Activated CD4-positive, alpha-beta T cell treated with anti-CD3 and anti-CD28 coated beads, Interleukin-2, amount 10 ng/mL, durations not matched to agents 7 days and 5 days (primary cell): ENCODE measurements around the gene SMC3. TPM values are rescaled to one million over a fixed set of nuclear protein-coding genes. Genes with fewer than 3 reads are reported as not detected.
"Not testable (repeated sequence)": the region's sequence is repeated elsewhere in the genome, so short reads cannot be mapped to it uniquely, and the experiment has no call there.

ENCODE experiments used
- CTCF ChIA-PET: fragments of 350-600 bp; sonication (Branson Sonifier 250); formaldehyde crosslinking; loops from one replicate; lab custom pipeline; 2021; ENCODE audit warnings: antibody characterized with exemption; lab: Charles Lee
- POLR2A ChIA-PET: fragments of 350-600 bp; sonication (Branson Sonifier 250); formaldehyde crosslinking; loops from one replicate; lab custom pipeline; 2021; ENCODE audit warnings: antibody characterized with exemption; lab: Charles Lee
- DNase-seq: peaks from one replicate; pipeline ENCODE4 v3.0.0-alpha.2; 2020
- H3K27ac Mint-ChIP-seq: one replicate; pipeline ENCODE4 v1.8.0; 2021; ENCODE audit warnings: mild to moderate bottlenecking, moderate library complexity, mixed read lengths
- H3K27me3 Mint-ChIP-seq: one replicate; pipeline ENCODE4 v1.8.0; 2021; ENCODE audit warnings: mixed read lengths
- H3K36me3 Mint-ChIP-seq: one replicate; pipeline ENCODE4 v1.8.0; 2021; ENCODE audit warnings: low read depth, mixed read lengths
- H3K4me1 Mint-ChIP-seq: one replicate; pipeline ENCODE4 v1.8.0; 2021; ENCODE audit warnings: mixed read lengths
- H3K4me3 Mint-ChIP-seq: one replicate; pipeline ENCODE4 v1.8.0; 2021; ENCODE audit warnings: mild to moderate bottlenecking, moderate library complexity, mixed read lengths
- H3K9me3 Mint-ChIP-seq: one replicate; pipeline ENCODE4 v1.8.0; 2021; ENCODE audit warnings: mixed read lengths
- total RNA-seq, 2 experiments: library from RNA; stranded (reverse); gene quantifications; one replicate each; pipeline ENCODE4 v1.2.3, GENCODE V29; 2021

Gene SMC3
- total RNA-seq, 2 experiments from 2014 or later = 78.7 to 82.6 TPM

DNA sequence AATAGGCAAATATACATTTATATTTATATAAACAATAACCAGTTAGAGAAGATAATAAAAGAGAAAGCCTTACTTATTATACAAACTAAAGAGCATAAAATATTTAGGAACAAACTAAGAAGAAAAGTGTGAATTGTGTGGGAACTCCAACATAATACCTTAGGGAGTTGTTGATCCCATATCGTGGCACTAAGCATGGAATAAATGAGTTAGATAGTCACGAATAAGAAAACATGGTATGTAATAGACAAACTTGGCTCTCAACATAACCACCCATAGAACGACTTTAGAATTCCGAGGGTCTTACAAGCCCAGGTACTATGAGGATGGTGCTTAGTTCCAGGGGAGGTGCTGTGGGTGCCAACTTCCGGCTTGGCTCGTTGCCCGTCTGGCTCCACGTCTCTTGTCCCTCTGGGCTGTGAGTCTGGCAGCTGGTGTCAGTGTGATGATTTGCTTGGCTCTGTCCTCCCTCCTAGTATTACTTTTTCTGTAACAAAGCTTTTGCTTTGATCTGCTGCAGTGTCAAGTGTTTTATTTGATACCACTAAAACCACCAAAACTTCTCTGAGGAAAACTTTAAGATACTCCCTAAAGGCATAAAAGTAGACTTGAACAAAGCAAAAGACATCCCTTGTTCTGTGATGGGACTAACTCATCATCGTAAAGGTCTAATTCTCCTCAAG lies 67.2 kb downstream of the SMC3 start:
- H3K36me3 Mint-ChIP-seq = no peaks in the 10 kb centered on the region
- no peaks in the 10 kb centered on the region for H3K9me3 Mint-ChIP-seq
- H3K27ac Mint-ChIP-seq = no peak overlapping the region
- DNase-seq = no peak
- H3K4me1 Mint-ChIP-seq = no peaks in the 10 kb centered on the region
- H3K4me3 Mint-ChIP-seq = no peak overlapping the region
- POLR2A ChIA-PET = no interaction called here
- CTCF ChIA-PET = no interaction called here
- peaks cover 26% of the 10 kb centered on the region for H3K27me3 Mint-ChIP-seq

- CTCF ChIA-PET = interaction anchor here (0.9 to 1.4 kb wide), 2 partner anchors 16 to 35 kb away, joined by 3 to 5 read pairs; no protein-coding TSS in a partner anchor
- no peak for DNase-seq
- Mint-ChIP-seq H3K27me3 (peaks cover 40% of the 10 kb centered on the region), H3K9me3 (no peaks in the 10 kb centered on the region), H3K27ac (no peak overlapping the region), H3K36me3 (no peaks in the 10 kb centered on the region), H3K4me3 (no peak overlapping the region), H3K4me1 (peaks cover 8% of the 10 kb centered on the region)
- POLR2A ChIA-PET = no interaction called here
These were observed 69.1 kb downstream of the SMC3 start for GRCh38 chr10:110636572-110636931.

- Mint-ChIP-seq H3K4me1 (peaks cover 10% of the 10 kb centered on the region), H3K27me3 (peaks cover 45% of the 10 kb centered on the region), H3K27ac (no peak overlapping the region), H3K9me3 (no peaks in the 10 kb centered on the region), H3K36me3 (no peaks in the 10 kb centered on the region), H3K4me3 (no peak overlapping the region)
- CTCF ChIA-PET = interaction anchor here (0.7 to 1.4 kb wide), 2 partner anchors 27 to 35 kb away, joined by 3 read pairs; no protein-coding TSS in a partner anchor
- POLR2A ChIA-PET = no interaction called here
- DNase-seq = no peak
These were observed 69.5 kb downstream of the SMC3 start for GRCh38 chr10:110636932-110637557.

DNA sequence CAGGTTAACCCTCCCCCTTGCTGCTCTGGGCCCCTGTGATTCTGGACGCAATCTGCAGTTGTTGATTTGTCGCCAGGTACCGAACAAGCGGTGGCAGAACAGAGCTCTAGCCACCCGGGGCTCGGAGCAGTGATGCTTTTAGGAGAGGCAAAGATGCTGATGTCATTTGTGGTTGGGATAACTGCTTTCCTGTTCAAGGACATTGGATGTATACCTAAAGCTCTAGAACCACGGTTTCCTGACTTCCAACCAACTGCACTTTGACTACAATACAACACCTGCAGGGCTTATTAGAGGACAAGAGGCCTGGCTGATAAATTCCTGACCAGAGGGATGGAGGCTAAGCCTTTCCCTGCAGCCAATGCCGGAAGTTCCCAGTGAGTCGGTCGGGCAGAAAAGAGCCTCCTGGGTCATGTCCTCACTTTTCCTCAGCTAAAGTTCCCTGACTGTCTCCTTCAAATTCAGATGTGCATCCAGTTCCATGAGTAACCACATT lies 70.1 kb downstream of the SMC3 start:
- Mint-ChIP-seq H3K36me3 (no peaks in the 10 kb centered on the region), H3K27me3 (peaks cover 51% of the 10 kb centered on the region), H3K27ac (no peak overlapping the region), H3K9me3 (no peaks in the 10 kb centered on the region), H3K4me3 (no peak overlapping the region), H3K4me1 (peaks cover 15% of the 10 kb centered on the region)
- DNase-seq = no peak
- ChIA-PET CTCF (interaction anchor here (0.7 to 1.4 kb wide), 3 partner anchors 18 to 34 kb away, joined by 3 read pairs; no protein-coding TSS in a partner anchor), POLR2A (no interaction called here)

GRCh38 chr10:110638319-110638718 lies 70.8 kb downstream of the SMC3 start:
- POLR2A ChIA-PET = no interaction called here
- peaks cover 22% of the 10 kb centered on the region for H3K4me1 Mint-ChIP-seq
- H3K4me3 Mint-ChIP-seq = no peak overlapping the region
- no peak for DNase-seq
- no peak overlapping the region for H3K27ac Mint-ChIP-seq
- CTCF ChIA-PET = interaction anchor here (1.0 to 1.3 kb wide), 2 partner anchors 19 to 23 kb away, joined by 3 read pairs; no protein-coding TSS in a partner anchor
- H3K27me3 Mint-ChIP-seq = peaks cover 57% of the 10 kb centered on the region
- H3K36me3 Mint-ChIP-seq = no peaks in the 10 kb centered on the region
- H3K9me3 Mint-ChIP-seq = no peaks in the 10 kb centered on the region

DNA sequence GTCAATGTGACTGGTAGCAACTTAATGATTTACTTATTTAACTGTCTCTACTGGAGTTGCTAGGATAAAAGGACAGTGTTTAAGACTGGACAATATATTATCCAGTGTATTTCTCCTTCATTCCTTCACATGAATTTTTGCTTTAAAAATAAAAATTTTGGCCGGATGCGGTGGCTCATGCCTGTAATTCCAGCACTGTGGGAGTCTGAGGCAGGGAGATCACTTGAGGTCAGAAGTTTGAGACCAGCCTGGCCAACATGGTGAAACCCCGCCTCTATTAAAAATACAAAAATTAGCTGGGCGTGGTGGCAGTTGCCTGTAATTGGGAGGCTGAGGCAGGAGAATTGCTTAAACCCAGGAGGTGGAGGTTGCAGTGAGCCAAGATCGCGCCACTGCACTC lies 71.6 kb downstream of the SMC3 start:
- H3K27ac Mint-ChIP-seq, H3K4me3 Mint-ChIP-seq, H3K9me3 Mint-ChIP-seq, H3K36me3 Mint-ChIP-seq, DNase-seq, POLR2A ChIA-PET: not testable (repeated sequence)
- CTCF ChIA-PET = interaction anchor here (1.0 kb wide), 1 partner anchor 24 kb away, joined by 3 read pairs; no protein-coding TSS in a partner anchor
- H3K4me1 Mint-ChIP-seq = peaks cover 25% of the 10 kb centered on the region
- H3K27me3 Mint-ChIP-seq = peaks cover 60% of the 10 kb centered on the region

- DNase-seq, H3K27ac Mint-ChIP-seq, H3K36me3 Mint-ChIP-seq, POLR2A ChIA-PET, H3K9me3 Mint-ChIP-seq, CTCF ChIA-PET, H3K4me3 Mint-ChIP-seq: not testable (repeated sequence)
- peaks cover 29% of the 10 kb centered on the region for H3K4me1 Mint-ChIP-seq
- H3K27me3 Mint-ChIP-seq = peaks cover 65% of the 10 kb centered on the region
These were observed 72.4 kb downstream of the SMC3 start for GRCh38 chr10:110639858-110640257.

GRCh38 chr10:110641256-110641655 lies 73.8 kb downstream of the SMC3 start:
- Mint-ChIP-seq H3K27ac (no peak overlapping the region), H3K27me3 (peaks cover 72% of the 10 kb centered on the region), H3K4me1 (peaks cover 30% of the 10 kb centered on the region), H3K4me3 (no peak overlapping the region), H3K36me3 (no peaks in the 10 kb centered on the region), H3K9me3 (no peaks in the 10 kb centered on the region)
- DNase-seq = peak; percentile 31
- ChIA-PET POLR2A (no interaction called here), CTCF (interaction anchor here (0.5 to 1.3 kb wide), 5 partner anchors 16 to 541 kb away, joined by 3 to 8 read pairs (median 3); no protein-coding TSS in a partner anchor)

GRCh38 chr10:110642204-110643034 lies 74.9 kb downstream of the SMC3 start:
- ChIA-PET CTCF (interaction anchor here (0.8 to 1.3 kb wide), 2 partner anchors 15 to 30 kb away, joined by 3 to 8 read pairs; no protein-coding TSS in a partner anchor), POLR2A (no interaction called here)
- Mint-ChIP-seq H3K4me3 (peak overlapping the region; percentile 46), H3K27me3 (peaks cover 72% of the 10 kb centered on the region), H3K36me3 (no peaks in the 10 kb centered on the region), H3K4me1 (peaks cover 30% of the 10 kb centered on the region), H3K27ac (no peak overlapping the region), H3K9me3 (no peaks in the 10 kb centered on the region)
- DNase-seq = no peak

DNA sequence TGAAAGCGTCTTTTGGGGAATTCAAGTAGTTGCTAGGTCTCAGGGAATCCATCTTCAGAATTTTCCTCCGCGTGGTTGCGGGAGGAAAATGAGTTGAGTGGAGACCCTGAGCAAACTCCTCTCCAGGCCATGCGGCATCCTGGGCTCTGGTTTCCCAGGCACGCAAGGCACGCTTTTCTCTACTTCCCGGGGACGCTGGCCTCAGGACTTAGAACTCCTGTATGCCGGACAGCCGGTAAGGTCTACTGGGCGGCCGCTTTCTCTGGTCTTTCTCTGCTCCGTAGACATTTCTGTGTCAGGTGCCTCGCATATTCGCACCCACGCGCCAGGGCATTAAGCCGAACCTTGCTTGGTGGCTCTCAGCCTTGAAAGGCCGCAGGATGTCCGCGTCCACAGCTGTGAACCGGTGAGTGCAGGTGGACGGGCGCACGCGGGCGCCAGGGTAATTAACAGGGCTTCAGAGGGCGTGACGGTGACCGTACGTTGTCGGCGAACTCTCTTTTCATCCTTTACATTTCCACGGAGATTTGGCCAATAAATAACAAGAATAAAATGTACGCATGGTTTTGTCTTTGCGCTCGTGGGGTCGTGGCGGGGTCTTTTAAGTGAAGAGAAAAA lies 75.6 kb downstream of the SMC3 start:
- H3K27me3 Mint-ChIP-seq = peaks cover 70% of the 10 kb centered on the region
- POLR2A ChIA-PET = no interaction called here
- DNase-seq = no peak
- H3K4me1 Mint-ChIP-seq = peaks cover 30% of the 10 kb centered on the region
- CTCF ChIA-PET = interaction anchor here (1.5 kb wide), 1 partner anchor 29 kb away, joined by 6 read pairs; no protein-coding TSS in a partner anchor
- H3K27ac Mint-ChIP-seq = no peak overlapping the region
- H3K36me3 Mint-ChIP-seq = no peaks in the 10 kb centered on the region
- peak overlapping the region; percentile 70 for H3K4me3 Mint-ChIP-seq
- no peaks in the 10 kb centered on the region for H3K9me3 Mint-ChIP-seq

GRCh38 chr10:110643653-110644597 lies 76.4 kb downstream of the SMC3 start, which contains the start of gene RBM20:
RBM20 (plus strand) TSS chr10:110644336; CDS start chr10:110644455, 119 bp downstream.
- DNase-seq = peak; percentile 16
- Mint-ChIP-seq H3K36me3 (no peaks in the 10 kb centered on the region), H3K27me3 (peaks cover 72% of the 10 kb centered on the region), H3K4me3 (peak within 1 kb of the TSS; percentile 70), H3K9me3 (no peaks in the 10 kb centered on the region), H3K27ac (no peak within 1 kb of the TSS), H3K4me1 (peaks cover 30% of the 10 kb centered on the region)
- CTCF ChIA-PET = interaction anchor here (1.1 to 1.5 kb wide), 3 partner anchors 13 to 37 kb away, joined by 3 to 6 read pairs (median 3); no protein-coding TSS in a partner anchor
- POLR2A ChIA-PET = no interaction called here
